Fibroblast of lung (primary cell): Measurements from ENCODE around the gene PAX2.

Source experiments
- EZH2 ChIP-seq: IDR thresholded peaks from 2 replicates; pipeline ENCODE4 v1.5.1; 2012; ENCODE audit warnings: low read length, control low read depth, mild to moderate bottlenecking; ENCODE audit errors: missing control alignments
- TF ChIP-seq, protein P1 (sequence below), 2 donors: IDR thresholded peaks in 1 of 2; conservative IDR thresholded peaks in 1 of 2; 1 replicate in 1 of 2; 2 replicates in 1 of 2; pipeline ENCODE4 v1.5.1; 2011 to 2012; ENCODE audit warnings: low read length in 2 of 2, control low read depth in 1 of 2, inconsistent platforms in 1 of 2, low read depth in 1 of 2, mild to moderate bottlenecking in 1 of 2

DNA sequence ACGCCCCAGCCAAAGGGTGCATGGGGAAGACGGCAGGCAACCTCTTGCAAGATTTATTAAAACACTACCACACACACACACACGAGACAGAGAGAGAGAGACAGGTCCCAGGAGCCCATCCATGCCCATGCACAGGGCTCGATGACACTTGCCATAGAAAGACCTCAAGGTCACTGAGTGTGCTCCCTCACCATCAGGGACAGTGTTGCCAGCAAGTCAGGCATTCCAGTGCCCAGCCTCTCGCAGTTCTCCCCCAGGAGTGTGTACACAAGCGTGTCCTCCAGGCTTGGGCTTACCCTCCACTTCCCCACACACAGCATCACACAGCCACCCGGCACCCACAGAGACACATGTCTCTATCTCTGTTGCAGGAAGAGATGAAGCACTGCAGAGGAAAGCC, 120.6 kb downstream of the PAX2 start:
- TF ChIP-seq, protein P1, sequence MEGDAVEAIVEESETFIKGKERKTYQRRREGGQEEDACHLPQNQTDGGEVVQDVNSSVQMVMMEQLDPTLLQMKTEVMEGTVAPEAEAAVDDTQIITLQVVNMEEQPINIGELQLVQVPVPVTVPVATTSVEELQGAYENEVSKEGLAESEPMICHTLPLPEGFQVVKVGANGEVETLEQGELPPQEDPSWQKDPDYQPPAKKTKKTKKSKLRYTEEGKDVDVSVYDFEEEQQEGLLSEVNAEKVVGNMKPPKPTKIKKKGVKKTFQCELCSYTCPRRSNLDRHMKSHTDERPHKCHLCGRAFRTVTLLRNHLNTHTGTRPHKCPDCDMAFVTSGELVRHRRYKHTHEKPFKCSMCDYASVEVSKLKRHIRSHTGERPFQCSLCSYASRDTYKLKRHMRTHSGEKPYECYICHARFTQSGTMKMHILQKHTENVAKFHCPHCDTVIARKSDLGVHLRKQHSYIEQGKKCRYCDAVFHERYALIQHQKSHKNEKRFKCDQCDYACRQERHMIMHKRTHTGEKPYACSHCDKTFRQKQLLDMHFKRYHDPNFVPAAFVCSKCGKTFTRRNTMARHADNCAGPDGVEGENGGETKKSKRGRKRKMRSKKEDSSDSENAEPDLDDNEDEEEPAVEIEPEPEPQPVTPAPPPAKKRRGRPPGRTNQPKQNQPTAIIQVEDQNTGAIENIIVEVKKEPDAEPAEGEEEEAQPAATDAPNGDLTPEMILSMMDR (conservative IDR thresholded peaks at IDR 0.05 in 1 of 2, IDR thresholded peaks at IDR 0.05 in 1 of 2; ENCODE audit: low read depth in 1 of 2, low read length in 2 of 2): no peak
- TF ChIP-seq EZH2: no peak
